GM19193 (cell line): Measurements from ENCODE around the gene SETD1B.

ENCODE experiments used
- POLR2A ChIP-seq: IDR thresholded peaks from 4 replicates; pipeline ENCODE4 v1.6.1; 2011; ENCODE audit not compliant: insufficient read depth, insufficient read length; ENCODE audit errors: extremely low read depth

SETD1B gene

DNA sequence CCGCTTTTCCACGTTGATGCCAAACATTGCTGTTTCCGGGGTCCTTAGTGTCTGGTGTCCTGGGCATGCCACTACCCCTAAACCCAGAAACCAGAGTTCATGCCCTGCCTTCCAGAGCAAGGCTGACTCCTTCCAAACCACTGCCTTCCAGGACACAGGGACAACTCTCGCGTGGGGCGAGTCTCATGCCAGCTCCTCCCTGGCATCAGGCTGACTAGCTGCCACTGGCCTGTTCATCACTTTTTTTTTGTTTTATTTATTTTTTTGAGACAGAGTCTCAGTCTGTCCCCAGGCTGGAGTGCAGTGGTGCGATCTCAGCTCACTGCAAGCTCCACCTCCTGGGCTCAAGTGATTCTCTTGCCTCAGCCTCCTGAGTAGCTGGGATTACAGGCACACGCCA is 4.8 kb downstream of the SETD1B start:
- no peak for TF ChIP-seq POLR2A

DNA sequence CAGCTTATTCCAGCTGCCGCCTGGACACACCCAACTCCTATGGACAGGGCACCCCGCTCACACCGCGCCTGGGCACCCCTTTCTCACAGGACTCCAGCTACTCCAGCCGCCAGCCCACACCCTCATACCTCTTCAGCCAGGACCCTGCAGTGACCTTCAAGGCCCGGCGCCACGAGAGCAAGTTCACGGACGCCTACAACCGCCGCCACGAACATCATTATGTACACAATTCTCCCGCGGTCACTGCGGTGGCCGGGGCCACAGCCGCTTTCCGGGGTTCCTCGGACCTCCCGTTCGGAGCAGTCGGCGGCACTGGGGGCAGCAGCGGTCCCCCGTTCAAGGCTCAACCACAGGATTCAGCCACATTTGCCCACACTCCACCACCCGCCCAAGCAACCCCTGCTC is 5.9 kb downstream of the SETD1B start:
- no peak for TF ChIP-seq POLR2A

DNA sequence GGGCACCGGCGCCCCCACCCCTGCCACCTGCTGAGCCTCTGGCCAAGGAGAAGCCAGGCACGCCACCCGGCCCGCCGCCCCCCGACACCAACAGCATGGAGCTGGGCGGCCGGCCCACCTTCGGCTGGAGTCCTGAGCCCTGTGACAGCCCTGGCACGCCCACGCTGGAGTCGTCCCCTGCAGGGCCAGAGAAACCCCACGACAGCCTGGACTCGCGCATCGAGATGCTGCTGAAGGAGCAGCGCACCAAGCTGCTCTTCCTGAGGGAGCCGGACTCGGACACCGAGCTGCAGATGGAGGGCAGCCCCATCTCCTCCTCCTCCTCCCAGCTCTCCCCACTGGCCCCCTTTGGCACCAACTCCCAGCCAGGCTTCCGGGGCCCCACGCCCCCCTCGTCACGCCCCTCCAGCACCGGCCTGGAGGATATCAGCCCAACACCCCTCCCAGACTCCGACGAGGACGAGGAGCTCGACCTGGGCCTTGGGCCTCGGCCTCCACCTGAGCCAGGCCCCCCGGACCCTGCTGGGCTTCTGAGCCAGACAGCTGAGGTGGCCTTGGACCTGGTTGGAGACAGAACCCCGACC is 6.5 kb downstream of the SETD1B start:
- TF ChIP-seq POLR2A = no peak

DNA sequence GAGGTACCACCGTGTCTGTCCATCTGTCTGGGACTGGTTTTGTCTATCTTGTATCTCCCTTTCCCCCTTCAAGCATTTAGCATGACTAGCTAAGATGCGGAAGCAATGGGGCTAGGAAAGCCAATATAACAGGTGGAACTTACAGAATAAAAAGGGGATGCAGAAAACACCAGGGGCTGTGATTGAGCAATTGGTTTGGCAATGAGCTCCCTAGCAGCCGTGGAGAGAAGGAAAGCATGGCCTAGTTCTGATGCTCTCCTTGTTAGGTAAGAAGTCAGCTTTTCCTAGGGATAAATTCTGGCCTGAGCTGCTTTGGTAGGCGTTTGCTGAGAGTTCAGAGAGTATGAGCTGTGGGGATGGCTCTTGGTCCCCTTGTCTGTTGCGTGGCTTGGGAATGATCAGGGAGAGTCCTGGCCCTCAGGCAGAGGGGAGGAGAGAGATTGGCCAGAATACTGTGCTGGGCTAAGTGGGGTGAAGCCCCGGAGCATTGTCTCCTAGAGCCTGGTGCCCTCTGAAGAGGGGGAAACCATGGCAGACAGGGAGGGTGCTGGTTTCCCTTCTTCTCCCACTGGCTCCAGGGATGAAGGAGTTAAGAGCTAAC is 7.1 kb downstream of the SETD1B start:
- no peak for TF ChIP-seq POLR2A

DNA sequence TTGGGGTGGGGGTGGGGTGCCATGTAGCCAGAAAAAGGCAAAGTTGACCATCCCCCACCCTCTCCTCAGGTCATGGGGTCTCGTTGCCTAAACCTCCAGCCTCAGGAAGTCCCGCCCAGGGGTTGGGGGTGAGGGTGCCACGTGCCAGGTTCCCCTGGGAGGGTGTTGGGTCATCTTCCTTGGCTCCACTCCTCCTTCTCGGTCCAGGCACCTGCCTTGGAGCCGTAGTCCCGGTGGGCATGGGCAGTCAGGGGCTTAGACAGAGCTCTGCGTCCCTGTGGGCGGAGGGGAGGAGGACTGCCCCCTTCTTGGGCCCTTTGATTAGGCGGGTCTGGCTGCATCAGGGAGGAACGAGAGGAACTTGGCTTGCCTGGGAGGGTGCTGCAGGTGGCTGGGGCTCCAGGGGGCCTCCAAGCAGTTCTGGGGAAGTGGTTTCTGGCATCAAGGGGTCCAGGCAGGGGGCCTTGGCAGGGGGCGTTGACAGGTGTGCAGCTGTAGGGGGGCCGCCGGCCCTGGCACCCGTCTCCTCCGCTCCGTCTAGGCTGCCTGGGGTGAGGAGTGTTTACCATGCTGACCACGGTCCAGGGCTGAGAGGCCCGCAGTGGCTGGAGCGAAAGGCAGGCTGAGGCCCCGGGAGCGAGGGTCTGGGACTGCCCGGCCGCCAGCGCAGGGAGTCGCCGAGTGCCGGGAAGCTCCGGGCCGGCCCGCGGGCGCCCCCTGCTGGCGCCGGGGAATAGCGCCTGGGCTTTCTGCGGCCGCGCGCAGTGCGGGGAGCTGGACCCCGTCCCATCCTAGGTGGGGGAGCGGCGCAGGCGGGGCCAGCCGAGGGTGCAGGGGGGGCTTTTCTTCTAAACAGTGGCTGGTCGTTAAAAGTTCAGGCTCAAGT is 7.9 kb downstream of the SETD1B start:
- peak; percentile 28 for TF ChIP-seq POLR2A

DNA sequence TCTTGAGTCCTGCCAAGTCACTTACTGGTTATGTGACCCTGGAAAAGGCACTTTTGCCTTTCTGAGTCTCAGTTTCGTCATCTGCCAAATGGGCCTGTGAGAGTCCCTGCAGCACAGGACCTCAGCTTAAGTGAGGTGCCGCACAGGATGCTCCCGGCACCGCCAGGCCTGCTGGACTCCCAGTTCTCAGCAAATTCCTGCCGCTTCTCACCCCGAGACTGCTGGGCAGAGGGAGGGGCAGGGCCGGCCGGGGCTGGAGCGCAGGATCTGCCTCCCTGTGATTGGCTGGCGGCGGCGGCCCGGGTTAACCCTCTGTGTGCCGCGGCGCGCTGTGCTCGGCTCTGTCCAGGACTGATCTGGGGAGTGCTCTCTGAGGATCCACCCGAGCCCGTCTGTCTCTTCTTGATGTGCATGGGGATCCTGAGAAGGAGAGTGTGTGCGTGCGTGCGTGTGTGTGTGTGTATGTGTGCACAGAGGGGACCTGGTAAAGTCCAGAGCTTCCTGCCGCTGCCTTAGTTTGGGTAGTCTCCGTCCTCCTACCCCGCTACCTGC is 8.6 kb downstream of the SETD1B start:
- TF ChIP-seq POLR2A = no peak

DNA sequence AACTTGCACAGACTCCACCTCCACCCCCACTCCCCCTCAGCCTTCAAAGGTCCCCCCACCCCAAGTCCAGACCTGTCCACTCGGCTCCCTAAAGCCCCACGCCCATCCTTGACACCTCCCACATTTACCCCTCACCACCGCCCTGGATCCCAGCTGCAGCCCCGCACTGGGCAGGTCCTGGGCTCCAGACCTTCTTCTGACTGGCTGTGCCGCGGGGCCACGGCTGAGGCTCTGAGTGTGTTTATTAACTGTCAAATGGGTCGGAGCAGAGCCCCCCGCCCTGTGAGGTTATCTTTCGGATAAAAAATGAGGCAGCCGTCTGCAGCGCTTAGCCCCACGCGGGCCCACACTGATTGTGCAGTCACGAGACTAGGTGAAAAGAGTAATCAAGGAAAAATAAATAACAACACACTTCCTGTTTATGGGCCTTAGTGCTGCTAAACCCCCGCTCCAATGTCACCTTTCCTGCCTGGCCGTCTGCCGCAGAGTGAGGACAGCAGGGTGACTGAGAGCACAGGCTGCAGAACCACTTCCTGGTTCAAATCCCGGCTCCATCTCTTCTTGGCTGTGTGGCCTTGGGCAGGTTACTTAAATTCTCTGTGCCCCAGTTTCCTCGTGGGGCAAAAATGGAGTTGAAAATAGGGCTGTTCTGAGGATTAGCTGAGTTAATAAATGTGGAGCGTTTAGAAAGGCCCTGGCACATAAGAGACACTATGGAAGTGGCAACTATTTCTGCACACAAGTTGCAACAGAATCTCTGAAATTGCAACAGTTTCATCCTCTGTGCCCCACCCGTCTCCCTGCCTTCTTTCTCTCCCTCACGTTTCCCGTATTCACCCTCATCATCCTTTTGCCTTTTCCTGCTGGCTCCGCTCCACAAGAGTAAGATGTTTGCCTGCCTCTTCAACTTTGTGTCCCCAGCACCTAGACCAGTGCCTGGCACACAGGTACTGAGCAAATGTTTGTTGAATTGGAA is 9.4 kb downstream of the SETD1B start:
- TF ChIP-seq POLR2A = no peak

DNA sequence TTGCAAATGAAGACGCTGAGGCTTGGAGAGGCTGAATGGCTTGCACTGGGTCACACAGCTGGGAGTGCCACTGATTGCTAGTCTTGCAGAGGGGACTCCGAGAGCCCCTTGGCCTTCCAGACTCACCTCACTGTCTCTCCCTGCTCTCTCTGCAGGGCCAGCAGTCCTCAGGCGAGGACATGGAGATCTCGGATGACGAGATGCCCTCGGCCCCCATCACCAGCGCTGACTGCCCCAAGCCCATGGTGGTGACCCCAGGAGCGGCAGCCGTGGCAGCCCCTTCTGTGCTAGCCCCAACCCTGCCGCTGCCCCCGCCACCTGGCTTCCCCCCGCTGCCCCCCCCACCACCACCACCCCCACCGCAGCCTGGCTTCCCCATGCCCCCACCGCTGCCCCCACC is 10.1 kb downstream of the SETD1B start:
- no peak for TF ChIP-seq POLR2A

DNA sequence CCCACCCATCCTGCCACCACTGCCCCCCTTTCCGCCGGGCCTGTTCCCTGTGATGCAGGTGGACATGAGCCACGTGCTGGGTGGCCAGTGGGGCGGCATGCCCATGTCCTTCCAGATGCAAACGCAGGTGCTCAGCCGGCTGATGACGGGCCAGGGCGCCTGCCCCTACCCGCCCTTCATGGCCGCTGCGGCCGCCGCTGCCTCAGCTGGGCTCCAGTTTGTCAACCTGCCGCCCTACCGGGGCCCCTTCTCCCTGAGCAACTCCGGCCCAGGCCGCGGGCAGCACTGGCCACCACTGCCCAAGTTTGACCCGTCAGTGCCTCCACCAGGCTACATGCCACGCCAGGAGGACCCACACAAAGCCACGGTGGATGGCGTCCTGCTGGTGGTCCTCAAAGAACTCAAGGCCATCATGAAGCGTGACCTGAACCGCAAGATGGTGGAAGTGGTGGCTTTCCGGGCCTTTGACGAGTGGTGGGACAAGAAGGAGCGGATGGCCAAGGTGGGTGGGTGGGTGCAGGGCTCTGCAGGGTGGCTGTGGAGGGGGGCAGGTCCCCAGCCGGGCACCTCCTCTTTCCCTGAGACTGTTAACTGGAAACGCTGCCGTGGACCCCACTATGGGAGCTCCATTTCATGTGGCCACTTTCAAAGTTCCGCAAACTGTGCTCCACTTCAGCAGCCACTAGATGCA is 10.8 kb downstream of the SETD1B start:
- TF ChIP-seq POLR2A = no peak

DNA sequence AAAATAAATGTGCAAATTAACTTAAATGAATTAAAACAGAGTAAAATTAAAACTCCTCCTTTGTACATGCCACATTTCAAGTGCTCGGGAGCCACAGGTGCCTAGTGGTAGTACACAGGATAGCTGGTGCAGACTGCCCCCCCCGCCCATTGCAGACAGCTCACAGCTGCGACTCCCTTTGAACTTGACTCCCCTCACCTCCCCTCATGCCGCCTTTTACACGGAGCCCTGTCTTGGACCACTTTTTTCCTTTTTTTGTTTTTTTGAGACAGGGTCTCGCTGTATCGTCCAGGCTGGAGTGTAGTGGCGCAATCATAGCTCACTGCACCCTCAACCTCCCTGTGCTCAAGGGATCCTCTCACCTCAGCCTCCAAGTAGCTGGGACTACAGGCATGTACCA is 11.5 kb downstream of the SETD1B start:
- no peak for TF ChIP-seq POLR2A

DNA sequence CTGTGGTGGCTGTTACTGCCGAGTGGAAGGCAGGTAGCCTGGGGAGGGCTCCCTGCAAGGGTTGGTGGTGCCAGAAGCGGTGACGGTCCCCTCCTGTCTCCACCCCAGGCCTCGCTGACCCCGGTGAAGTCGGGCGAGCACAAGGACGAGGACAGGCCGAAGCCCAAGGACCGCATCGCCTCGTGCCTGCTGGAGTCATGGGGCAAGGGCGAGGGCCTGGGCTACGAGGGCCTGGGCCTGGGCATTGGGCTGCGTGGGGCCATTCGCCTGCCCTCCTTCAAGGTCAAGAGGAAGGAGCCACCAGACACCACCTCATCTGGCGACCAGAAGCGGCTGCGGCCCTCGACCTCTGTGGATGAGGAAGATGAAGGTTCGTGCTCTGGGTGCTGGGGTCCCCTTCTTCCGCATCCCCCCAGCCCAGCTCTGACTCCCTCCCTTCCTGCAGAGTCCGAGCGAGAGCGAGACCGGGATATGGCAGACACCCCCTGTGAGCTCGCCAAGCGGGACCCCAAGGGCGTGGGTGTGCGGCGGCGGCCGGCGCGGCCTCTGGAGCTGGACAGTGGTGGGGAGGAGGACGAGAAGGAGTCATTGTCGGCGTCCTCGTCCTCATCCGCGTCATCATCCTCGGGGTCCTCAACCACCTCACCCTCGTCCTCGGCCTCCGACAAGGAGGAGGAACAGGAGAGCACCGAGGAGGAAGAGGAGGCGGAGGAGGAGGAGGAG is 13.3 kb downstream of the SETD1B start:
- no peak for TF ChIP-seq POLR2A

DNA sequence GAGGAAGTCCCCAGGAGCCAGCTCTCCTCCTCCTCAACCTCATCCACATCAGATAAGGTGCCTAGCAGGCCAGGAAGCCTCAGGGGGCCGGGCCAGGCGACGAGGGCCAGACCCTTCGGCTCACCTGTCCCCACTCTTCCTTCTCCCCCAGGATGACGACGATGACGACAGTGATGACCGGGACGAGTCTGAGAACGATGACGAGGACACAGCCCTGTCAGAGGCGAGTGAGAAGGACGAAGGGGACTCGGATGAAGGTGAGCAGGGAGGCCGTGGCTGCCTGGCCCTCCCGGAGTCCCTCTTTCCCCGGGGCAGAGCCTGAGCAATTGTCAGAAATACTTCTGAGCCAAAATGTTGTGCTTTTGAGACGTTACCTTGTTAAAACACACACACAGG is 13.8 kb downstream of the SETD1B start:
- no peak for TF ChIP-seq POLR2A

DNA sequence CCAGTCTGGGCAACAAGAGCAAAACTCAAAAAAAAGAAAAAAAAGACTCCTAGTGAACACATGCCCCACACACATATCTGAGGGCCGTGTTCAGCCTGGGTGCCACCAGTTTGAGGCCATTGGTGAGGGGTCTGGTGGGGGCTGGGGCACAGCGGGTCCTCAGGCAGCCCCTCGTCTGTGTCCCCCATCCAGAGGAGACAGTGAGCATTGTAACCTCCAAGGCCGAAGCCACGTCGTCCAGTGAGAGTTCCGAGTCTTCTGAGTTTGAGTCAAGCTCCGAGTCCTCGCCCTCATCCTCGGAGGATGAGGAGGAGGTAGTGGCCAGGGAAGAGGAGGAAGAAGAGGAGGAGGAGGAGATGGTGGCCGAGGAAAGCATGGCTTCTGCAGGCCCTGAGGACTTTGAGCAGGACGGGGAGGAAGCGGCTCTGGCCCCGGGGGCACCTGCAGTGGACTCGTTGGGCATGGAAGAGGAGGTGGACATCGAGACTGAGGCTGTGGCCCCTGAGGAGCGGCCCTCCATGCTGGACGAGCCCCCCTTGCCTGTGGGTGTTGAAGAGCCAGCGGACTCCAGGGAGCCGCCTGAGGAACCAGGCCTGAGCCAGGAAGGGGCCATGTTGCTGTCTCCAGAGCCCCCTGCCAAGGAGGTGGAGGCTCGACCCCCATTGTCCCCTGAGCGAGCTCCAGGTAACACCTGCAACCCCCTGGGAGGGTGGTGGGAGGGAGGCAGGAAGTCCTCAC is 15.6 kb downstream of the SETD1B start:
- no peak for TF ChIP-seq POLR2A
